ENCODE results near the gene ARHGEF25.
"Not testable (repeated sequence)": the region's sequence is repeated elsewhere in the genome, so short reads cannot be mapped to it uniquely, and the experiment has no call there.

Gene ARHGEF25

GRCh38 chr12:57631566-57632072 lies 20.4 kb downstream of the ARHGEF25 start:
- Histone ChIP-seq H3K4me1 (ENCODE audit: control insufficient read depth, insufficient read depth, low read length) (peaks cover 13% of the 10 kb centered on the region), H3K36me3 (ENCODE audit: control insufficient read depth, insufficient read depth, low read length) (no peaks in the 10 kb centered on the region), H3K27me3 (ENCODE audit: control insufficient read depth, insufficient read depth, low read length) (peaks cover 86% of the 10 kb centered on the region), H3K27ac (ENCODE audit: low read depth, low read length) (no peak overlapping the region), H3K9ac (ENCODE audit: low read length) (no peak overlapping the region), H3K9me3 (ENCODE audit: control insufficient read depth, insufficient read depth, low read depth, low read length) (no peaks in the 10 kb centered on the region), H3K4me3 (ENCODE audit: low read depth, low read length) (peak overlapping the region; percentile 71)

GRCh38 chr12:57632073-57632957 lies 21.1 kb downstream of the ARHGEF25 start:
- Histone ChIP-seq H3K4me1 (ENCODE audit: control insufficient read depth, insufficient read depth, low read length) (peaks cover 13% of the 10 kb centered on the region), H3K27me3 (ENCODE audit: control insufficient read depth, insufficient read depth, low read length) (peaks cover 80% of the 10 kb centered on the region), H3K27ac (ENCODE audit: low read depth, low read length) (no peak overlapping the region), H3K9ac (ENCODE audit: low read length) (peak overlapping the region; percentile 39), H3K9me3 (ENCODE audit: control insufficient read depth, insufficient read depth, low read depth, low read length) (no peaks in the 10 kb centered on the region), H3K36me3 (ENCODE audit: control insufficient read depth, insufficient read depth, low read length) (no peaks in the 10 kb centered on the region), H3K4me3 (ENCODE audit: low read depth, low read length) (peak overlapping the region; percentile 71)

DNA sequence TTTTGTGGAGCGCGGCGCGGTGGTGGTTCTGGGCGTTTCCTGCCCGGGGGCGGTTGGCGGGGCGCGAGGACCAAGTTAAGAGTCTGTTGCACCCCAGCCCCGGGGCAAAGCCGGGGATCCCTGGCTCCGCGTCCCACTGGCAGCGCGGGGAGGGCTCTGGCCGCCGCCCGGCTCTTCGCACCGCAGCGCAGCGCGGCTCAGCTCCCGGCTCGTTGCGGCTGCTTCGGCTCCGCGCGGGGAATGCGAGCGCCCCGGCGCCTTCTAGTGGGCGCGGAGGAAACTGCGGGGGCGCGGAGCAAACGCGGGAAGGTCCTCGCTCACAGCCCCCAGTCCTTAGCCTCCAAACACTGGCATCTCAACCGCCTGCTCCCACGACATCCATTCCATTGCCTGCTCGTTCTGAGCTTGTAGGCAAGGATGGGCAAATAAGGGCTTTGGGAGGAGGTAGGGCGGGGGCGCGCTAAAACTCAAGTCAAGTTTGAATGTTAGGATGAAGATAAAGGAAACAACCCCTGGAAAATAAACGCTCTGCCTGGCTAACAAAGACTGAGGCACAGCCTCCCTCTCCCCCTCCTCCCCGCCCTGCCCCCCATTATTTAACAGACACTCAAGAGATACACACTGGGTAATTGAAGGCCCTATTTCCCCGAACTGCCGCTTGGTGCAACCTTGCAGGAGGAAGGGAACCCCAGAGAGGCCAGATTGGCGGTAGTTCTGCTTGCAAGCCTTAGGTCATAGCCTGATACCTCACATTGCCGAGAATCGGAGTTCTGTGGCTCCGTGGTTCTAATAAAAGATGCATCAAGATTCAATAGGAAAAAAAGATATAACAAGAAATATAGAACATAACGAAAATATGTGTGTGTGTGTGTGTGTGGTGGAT lies 22.0 kb downstream of the ARHGEF25 start, which contains the start of gene B4GALNT1:
Gene B4GALNT1, minus strand, starts transcription at position 244 of the 883 bp plus-strand sequence. CDS start 1,069 bp downstream, outside the sequence.
- Histone ChIP-seq H3K4me3 (ENCODE audit: low read depth, low read length) (peak within 1 kb of the TSS; percentile 71), H3K36me3 (ENCODE audit: control insufficient read depth, insufficient read depth, low read length) (no peaks in the 10 kb centered on the region), H3K27me3 (ENCODE audit: control insufficient read depth, insufficient read depth, low read length) (peaks cover 71% of the 10 kb centered on the region), H3K9ac (ENCODE audit: low read length) (peak within 1 kb of the TSS; percentile 39), H3K27ac (ENCODE audit: low read depth, low read length) (no peak within 1 kb of the TSS), H3K9me3 (ENCODE audit: control insufficient read depth, insufficient read depth, low read depth, low read length) (no peaks in the 10 kb centered on the region), H3K4me1 (ENCODE audit: control insufficient read depth, insufficient read depth, low read length) (peaks cover 9% of the 10 kb centered on the region)

GRCh38 chr12:57636731-57637130 lies 25.5 kb downstream of the ARHGEF25 start:
- not testable (repeated sequence) for H3K4me3 ChIP-seq (ENCODE audit: low read depth, low read length); H3K9ac ChIP-seq (ENCODE audit: low read length)

DNA sequence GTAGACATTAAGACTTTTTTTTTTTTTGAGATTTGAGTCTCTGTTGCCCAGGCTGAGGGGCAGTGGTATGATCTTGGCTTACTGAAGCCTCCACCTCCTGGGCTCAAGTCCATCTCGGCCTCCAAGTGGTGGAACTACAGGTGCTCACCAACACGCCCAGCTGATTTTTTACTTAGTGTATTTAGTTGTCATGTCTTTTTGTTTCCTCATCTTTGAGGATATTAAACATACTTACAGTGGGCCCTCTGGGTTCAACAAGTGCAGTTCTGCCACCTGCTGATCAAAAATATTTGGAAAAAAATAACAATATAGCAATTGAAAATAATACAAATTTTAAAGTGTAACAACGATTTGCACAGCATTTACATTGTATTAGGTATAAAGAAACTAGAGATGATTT lies 26.1 kb downstream of the ARHGEF25 start:
- Histone ChIP-seq H3K27ac (ENCODE audit: low read depth, low read length) (no peak overlapping the region), H3K4me1 (ENCODE audit: control insufficient read depth, insufficient read depth, low read length) (peaks cover 5% of the 10 kb centered on the region; the same call in 1 of the 2 replicates), H3K9me3 (ENCODE audit: control insufficient read depth, insufficient read depth, low read depth, low read length) (peaks cover 2% of the 10 kb centered on the region; the same call in 1 of the 2 replicates), H3K36me3 (ENCODE audit: control insufficient read depth, insufficient read depth, low read length) (no peaks in the 10 kb centered on the region), H3K9ac (ENCODE audit: low read length) (no peak overlapping the region), H3K27me3 (ENCODE audit: control insufficient read depth, insufficient read depth, low read length) (peaks cover 37% of the 10 kb centered on the region), H3K4me3 (ENCODE audit: low read depth, low read length) (no peak overlapping the region)

More at GRCh38 chr12:57636731-57637130, 25.5 kb downstream of the ARHGEF25 start:
- H3K27me3 ChIP-seq (ENCODE audit: control insufficient read depth, insufficient read depth, low read length), result peaks cover 43% of the 10 kb centered on the region
- H3K27ac ChIP-seq (ENCODE audit: low read depth, low read length); H3K36me3 ChIP-seq (ENCODE audit: control insufficient read depth, insufficient read depth, low read length); H3K4me1 ChIP-seq (ENCODE audit: control insufficient read depth, insufficient read depth, low read length); H3K9me3 ChIP-seq (ENCODE audit: control insufficient read depth, insufficient read depth, low read depth, low read length): not testable (repeated sequence)

GRCh38 chr12:57638096-57638495 lies 26.9 kb downstream of the ARHGEF25 start:
- Histone ChIP-seq H3K9ac (ENCODE audit: low read length) (no peak overlapping the region), H3K36me3 (ENCODE audit: control insufficient read depth, insufficient read depth, low read length) (no peaks in the 10 kb centered on the region), H3K27ac (ENCODE audit: low read depth, low read length) (no peak overlapping the region), H3K4me3 (ENCODE audit: low read depth, low read length) (no peak overlapping the region), H3K9me3 (ENCODE audit: control insufficient read depth, insufficient read depth, low read depth, low read length) (peaks cover 7% of the 10 kb centered on the region; the same call in 1 of the 2 replicates), H3K4me1 (ENCODE audit: control insufficient read depth, insufficient read depth, low read length) (peaks cover 5% of the 10 kb centered on the region; the same call in 1 of the 2 replicates), H3K27me3 (ENCODE audit: control insufficient read depth, insufficient read depth, low read length) (peaks cover 29% of the 10 kb centered on the region)

DNA sequence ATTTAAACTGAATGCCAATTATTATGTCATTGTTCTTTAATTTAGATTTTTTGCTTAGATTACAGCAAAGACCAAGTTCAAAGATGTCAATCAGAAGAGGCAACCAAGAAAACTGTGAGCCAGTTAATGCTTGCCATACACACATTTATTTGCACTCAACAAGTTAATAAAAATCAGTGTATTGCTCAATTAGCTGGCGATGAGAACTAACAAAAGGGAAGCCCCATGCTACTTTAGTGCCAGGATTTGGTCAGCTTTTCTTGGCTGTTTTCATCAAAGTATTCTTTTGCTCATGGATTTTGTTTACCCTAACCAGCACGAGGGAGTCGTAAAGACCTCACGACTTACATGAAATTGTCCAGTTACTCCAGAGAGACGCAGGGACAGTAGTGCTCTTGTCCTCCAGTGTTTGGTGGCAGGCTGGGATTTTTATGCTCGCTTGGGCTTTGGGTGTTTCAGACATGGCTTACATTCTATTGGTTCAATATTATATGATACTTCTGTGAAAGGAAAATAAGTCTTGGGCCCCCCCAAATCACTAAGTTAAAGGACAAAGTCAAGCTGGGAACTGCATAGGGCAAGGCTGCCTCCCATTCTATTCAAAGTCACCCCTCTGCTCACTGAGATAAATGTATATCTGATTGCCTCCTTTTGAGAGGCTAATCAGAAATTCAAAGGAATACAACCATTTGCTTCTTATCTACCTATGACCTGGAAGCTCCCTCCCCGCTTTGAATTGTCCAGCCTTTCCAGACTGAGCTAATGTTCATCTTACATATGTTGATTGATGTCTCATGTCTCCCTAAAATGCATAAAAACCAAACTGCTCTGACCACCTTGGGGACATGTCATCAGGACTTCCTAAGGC lies 29.2 kb downstream of the ARHGEF25 start:
- Histone ChIP-seq H3K4me3 (ENCODE audit: low read depth, low read length) (no peak overlapping the region), H3K36me3 (ENCODE audit: control insufficient read depth, insufficient read depth, low read length) (no peaks in the 10 kb centered on the region), H3K4me1 (ENCODE audit: control insufficient read depth, insufficient read depth, low read length) (0 out of 2 replicates have a peak, but pooled peaks cover 2% of the 10 kb centered on the region), H3K9ac (ENCODE audit: low read length) (no peak overlapping the region), H3K27me3 (ENCODE audit: control insufficient read depth, insufficient read depth, low read length) (peaks cover 8% of the 10 kb centered on the region; the same call in 1 of the 2 replicates), H3K9me3 (ENCODE audit: control insufficient read depth, insufficient read depth, low read depth, low read length) (peaks cover 20% of the 10 kb centered on the region), H3K27ac (ENCODE audit: low read depth, low read length) (no peak overlapping the region)

- Histone ChIP-seq H3K4me3 (ENCODE audit: low read depth, low read length) (no peak overlapping the region), H3K9ac (ENCODE audit: low read length) (no peak overlapping the region), H3K36me3 (ENCODE audit: control insufficient read depth, insufficient read depth, low read length) (no peaks in the 10 kb centered on the region), H3K4me1 (ENCODE audit: control insufficient read depth, insufficient read depth, low read length) (0 out of 2 replicates have a peak, but pooled peaks cover 2% of the 10 kb centered on the region), H3K9me3 (ENCODE audit: control insufficient read depth, insufficient read depth, low read depth, low read length) (peaks cover 24% of the 10 kb centered on the region), H3K27me3 (ENCODE audit: control insufficient read depth, insufficient read depth, low read length) (peaks cover 8% of the 10 kb centered on the region; the same call in 1 of the 2 replicates), H3K27ac (ENCODE audit: low read depth, low read length) (no peak overlapping the region)
These were observed 30.6 kb downstream of the ARHGEF25 start for GRCh38 chr12:57641699-57642442.

- not testable (repeated sequence) for H3K27me3 ChIP-seq (ENCODE audit: control insufficient read depth, insufficient read depth, low read length); H3K9ac ChIP-seq (ENCODE audit: low read length); H3K27ac ChIP-seq (ENCODE audit: low read depth, low read length); H3K4me3 ChIP-seq (ENCODE audit: low read depth, low read length); H3K36me3 ChIP-seq (ENCODE audit: control insufficient read depth, insufficient read depth, low read length); H3K4me1 ChIP-seq (ENCODE audit: control insufficient read depth, insufficient read depth, low read length)
- peaks cover 24% of the 10 kb centered on the region for H3K9me3 ChIP-seq (ENCODE audit: control insufficient read depth, insufficient read depth, low read depth, low read length)
These were observed 34.9 kb downstream of the ARHGEF25 start for GRCh38 chr12:57645990-57646658.
